HG02852 (cell line): Measurements from ENCODE around the gene GLYATL1B.
A peak's percentile ranks its signal among the peaks of the same experiment; 100 is the strongest.

Source experiments
- ATAC-seq: cut with Tn5 transposase; IDR thresholded peaks from one replicate; pipeline ENCODE4 v1.9.1; 2021; ENCODE audit warnings: mild to moderate bottlenecking, moderate library complexity; ENCODE audit not compliant: unreplicated experiment

Gene GLYATL1B

DNA sequence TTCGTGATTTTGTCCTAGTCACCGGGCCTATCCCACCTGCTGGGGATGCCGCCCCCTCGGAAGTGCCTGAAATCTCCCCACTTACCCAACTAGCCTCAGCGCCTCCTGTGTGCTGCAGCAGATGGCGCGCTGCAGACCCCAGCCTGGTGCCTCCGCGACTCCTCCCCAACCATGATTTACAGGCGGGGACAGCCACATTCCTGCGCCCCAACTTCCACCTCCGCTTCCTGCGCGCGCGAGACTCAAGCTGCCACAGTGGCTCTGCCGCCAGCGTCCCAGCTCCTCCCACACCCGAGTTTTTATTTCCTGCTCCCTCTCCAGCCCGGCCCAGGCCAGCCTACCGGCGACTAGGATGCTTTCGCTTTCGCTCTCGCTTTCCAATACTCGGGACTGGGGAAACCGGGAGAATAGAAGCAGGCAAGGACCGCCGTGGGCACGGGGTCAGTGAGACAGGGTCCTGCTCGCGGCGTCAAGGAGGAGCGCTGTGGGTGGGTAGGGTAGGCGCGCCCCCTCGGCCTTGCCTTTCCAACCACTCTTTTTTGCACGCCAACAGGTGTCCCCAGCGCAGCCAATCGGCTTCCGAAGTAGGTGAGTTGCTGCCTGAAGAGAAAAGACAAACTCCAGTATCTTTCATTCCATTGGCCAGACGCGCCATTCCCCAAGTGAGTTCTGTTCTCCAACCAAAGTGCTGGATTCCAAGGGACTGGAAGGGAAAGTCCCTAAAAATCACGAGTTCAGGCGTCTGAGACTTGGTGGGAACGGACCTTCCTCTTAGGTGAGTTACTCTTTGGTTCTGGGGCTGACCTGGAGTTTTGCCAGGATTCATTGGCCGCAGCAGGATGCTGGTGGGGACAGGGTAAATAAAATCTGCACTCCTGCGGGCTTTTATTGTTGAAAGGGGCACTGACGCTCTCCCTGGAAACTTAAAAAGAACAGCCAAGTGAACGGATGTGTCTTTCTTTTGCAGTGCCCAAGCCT is 56.7 kb downstream of the GLYATL1B start, which contains the start of gene FAM111A:
FAM111A (plus strand) TSS at position 327 of the 978 bp plus-strand sequence. CDS start 6,017 bp downstream, outside the sequence.
- peak; percentile 79 for ATAC-seq

DNA sequence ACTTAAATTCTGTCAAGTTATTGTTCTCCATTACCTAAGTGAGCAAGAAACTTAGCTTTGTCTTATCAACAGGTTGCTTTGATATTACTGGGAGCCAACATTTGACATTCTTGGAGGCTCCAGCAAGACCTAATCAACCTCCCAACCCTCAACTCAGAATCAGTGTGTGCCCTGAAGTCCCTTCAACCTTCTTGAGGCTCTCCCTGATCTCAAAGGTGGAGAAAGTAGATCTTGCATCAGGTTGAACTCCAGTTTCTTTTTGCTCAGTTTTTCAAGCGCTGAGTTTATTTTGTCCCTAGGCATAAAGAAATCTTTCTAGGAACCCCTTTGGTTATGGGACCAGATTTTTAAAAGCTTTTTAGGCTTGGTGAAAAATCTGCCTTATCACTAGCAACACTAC is 58.0 kb downstream of the GLYATL1B start:
- no peak for ATAC-seq
